Stimulated activated CD4-positive, alpha-beta T cell treated with anti-CD3 and anti-CD28 coated beads, TNF-alpha, amount 100 ng/mL, for 24 hours (primary cell): ENCODE measurements around the gene NUCKS1.

Source experiments
- DNase-seq, 3 experiments: peaks; one replicate each; pipeline ENCODE4 v3.0.0-alpha.2; 2020; ENCODE audit warnings: low read depth in 3 of 3

Gene NUCKS1, protein sequence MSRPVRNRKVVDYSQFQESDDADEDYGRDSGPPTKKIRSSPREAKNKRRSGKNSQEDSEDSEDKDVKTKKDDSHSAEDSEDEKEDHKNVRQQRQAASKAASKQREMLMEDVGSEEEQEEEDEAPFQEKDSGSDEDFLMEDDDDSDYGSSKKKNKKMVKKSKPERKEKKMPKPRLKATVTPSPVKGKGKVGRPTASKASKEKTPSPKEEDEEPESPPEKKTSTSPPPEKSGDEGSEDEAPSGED

DNA sequence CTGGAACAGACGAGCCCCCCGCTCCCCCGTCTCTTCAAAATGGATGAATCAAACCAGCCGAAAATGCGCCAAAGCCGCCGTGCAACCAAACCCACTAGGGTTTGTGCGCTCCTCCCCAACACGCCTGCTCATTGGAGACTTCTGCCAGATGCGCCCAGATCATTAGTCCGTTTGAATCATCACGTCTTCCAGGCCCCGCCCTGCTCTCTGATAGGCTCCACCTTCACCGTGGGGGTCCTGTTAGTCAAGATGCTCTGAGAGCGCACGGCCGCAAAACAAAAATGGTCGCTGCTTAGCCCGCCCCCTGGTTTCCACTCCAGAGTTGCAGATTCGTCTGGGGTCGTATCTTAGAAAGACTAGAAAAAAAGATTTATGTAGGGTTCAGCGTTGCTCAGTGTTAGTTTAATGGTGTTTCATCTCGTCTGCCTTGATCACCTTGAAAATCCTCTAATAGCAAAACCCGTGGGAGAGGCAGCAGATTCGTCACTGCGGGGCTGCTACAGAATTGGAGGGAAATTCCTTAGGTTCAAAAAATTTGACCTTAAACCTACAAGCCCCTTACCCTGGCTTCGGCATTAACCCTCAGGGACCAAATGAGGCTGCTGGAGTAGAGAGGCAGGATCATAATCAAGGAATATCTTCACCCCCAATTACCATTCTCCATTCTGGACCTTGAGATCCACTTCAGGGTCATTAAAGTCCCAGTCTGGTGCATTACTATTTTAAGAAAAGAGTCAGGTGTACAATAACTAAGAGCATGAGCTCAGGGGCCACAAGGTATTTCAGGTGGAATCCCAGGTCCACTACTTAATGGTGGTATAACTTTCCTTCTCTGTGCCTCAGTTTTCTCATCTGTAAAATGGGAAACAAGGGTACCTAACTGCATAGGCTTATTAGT lies at the start of gene NUCKS1:
TSS of gene NUCKS1 (minus strand) at position 45 of the 898 bp plus-strand sequence. CDS start 209 bp downstream, outside the sequence.
- DNase-seq = peak; percentile 91 to 96 (median 96)

DNA sequence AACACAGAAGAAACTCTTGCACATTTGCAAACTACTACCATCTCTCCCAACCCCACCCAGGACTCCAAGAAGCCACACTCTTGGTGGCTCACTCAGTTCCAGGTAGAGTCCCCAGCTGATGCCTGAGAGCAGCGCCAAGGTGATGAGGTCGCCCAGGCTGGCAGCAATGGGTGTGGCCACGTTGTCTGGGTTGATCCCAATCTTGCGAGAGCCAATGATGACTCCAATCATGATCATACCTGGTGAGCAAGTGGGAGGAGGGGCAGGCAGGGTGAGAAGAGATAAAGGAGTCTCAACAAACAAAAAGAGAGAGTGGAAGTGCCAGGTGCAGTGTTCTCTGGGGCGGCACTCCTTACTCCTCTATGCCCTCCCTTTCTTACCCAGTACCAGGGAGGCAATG lies 48.6 kb upstream of the NUCKS1 start:
- DNase-seq = no peak

DNA sequence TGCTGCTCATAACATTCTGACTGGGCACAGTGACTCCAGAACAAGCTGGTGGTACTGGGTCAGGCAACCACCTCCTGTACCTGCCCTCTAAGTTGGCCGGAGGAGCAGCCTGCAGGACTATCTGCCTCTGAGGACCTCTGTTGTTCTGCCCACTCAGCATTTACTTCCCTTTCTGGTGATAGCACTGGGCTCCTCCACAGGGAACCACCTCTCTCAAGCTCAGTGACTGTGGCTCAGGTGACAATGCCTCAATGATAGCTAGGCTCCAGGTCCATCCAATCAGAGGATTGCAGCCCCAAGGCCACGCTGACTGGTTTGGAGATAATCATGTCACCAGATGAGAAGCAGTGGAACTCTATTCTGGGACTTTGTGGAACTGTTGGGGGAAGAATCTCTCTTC lies 47.2 kb upstream of the NUCKS1 start:
- DNase-seq = no peak

DNA sequence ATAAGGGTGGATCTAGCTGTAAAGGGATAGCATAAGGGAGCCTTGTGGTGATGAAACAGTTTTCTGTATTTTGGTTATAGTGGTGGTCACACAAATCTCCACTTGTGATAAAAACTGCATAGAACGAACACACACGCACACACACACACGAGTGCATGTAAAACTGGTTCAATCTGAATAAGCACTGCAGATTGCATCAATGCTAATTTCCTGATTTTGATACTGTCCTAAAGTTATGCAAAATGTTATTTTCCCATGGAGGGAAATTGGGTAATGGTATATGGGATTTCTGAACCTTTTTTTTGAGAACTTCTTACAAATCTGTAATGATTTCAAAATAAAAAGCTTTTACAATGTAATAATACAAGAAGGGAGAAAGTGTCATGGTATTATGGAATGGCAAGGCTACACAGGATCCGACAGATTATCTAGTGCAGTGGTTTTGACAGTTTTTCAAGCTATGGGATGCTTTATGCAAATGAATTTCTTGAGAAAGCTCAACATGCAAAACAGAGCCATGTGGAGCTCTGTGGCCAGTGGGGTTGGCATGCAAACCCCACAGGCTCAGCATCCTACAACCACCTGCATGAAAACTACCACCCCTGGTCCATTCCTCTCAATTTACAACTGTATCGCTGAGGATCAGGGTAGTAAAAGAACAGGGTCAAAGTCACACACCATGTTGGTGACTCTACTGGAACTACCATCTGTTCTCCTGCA lies 44.2 kb upstream of the NUCKS1 start:
- no peak for DNase-seq

DNA sequence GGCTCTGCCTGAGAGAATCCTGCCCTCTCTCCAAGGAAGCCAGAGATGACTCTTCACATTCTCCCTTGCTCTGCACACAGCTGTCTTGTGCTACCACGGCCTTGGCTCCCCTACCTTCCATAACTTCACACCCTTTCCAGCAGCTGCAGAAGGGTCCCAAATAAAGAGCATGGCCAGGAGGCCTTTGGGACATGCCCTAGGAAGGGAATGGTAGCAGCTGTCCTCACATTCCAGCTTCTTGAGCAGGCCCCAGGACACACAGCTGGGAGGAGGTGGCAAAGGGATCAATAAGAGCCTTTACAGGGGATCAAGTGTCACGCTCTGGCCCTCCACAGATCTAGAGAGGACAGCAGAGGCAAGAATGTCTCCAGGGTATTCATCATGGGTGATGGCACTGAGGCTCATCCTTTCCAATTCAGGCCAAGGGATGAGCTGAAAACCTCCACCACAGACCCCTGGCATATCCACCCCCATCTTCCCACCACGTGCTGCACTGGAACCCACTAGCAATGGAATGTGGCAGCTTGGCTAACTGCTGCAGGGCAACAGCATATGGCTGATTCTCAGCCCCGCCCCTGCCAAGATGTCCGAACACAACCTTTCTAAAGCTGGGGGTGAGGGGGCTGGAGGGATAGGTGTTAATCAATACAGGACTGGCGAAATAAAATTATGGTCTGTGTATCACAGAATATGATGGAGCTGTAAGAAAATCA lies 43.1 kb upstream of the NUCKS1 start:
- DNase-seq = no peak

DNA sequence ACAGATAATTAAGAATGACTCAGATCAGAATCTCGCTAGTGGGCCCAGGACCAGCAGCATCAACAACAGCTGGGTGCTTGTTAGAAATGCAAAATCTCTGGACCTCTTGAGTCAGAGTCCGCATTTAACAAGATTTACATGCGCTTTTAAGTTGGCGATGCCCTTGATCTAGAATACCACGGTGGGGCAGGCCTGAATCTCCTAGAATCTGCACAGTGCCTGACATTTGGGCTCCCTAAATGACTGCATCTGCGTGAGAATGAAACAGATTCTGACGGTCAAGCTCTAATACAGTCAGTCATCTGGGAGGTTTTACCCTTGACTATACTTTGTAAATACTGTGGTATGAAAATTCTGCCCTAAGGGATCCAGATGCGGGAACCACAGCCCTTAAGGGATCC lies 42.5 kb upstream of the NUCKS1 start:
- DNase-seq = no peak

DNA sequence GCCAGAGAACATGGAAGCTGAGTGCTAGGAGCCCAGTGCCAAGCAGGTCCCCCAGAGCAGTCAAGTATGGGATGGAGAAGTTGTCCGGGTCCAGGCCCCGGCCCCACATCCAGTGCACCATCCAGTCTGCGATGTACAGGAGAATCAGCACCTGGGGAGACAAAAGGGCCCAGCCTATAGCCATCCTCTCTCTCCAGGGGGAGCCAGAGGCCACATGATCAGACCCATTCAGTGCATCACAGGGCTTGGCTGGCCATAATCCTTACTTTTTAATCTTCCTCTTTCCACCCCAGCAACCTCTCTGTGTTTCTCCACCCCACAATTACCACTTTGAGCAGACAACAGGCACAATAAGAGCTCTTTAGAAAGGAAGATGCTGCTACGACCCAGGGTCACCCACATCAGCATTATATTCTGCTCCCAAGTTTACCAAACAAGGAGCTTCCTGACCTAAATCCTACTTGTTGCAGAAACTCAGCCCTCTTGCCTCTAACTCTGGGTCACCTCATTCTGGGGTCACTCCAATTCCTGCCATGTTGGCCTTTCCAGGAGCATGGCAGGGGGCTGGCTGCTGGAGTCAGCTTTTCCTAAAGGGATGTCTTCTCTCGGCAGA lies 41.7 kb upstream of the NUCKS1 start:
- DNase-seq = peak in 2 of 3 experiments; percentile 43 to 48

DNA sequence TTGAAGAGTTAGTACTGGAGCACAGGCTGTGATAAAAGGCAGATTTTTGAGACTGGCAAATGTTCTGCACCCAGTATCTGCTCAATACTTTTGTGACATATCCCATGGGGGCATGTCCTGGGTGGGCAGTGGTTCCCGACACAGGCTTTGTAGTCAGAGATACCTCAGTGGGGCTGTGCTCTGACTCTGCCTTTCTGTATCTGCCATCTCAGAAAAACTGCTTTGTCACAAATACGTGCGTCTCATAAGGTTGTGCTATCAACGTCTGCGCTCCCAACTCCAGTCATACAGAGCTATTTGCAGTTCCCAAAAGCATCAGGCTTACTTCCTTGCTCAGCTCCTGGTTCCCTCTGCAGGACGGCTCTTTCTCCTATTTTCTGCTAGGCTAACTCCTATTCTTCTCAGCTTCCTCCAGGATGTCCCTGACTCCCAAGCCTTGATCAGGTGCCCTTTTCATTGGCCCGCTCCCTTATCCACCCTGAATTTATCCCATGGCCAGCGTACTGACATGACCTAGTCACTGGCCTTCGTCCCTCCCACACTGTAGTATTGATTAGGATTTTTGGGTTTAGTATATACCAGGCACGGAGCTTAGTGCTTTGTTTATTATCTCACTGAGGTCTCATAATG lies 37.4 kb upstream of the NUCKS1 start:
- no peak for DNase-seq

DNA sequence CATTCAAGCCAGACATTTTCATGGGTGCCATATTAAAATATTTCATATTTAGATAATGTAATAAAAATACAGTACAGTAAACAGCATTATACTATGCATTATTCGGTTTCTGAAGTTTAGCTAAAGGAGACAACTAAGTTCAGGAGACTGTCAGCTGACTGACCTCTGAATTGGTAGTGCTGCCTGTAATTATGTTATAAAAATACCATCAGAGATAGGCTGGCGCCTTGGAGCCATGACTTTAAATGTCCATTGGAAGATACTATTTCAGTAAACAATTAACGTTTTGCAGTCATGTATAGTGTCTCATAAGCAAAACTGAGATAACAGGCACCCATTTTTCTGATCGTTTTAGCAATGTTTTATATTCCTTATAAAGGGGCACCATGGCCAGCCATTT lies 36.6 kb upstream of the NUCKS1 start:
- no peak for DNase-seq

DNA sequence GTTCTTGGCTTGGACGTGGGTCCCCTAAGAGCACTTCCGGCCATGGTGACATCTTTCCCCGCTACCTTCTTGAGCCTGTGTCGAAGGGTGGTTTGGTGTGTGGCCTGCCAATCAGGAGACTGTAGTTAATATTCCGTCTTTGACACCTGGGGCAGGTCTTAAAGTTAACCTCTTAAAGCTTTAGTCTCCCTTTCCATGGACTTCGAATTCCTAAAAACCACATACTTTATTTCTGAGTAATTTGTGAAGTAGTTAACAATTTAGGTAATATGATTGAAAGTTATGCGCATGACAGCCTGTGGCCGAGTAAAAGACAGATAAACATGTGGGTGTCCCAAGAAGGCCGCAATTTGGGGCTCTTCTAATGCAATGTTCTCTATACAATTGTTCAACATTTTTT lies 35.5 kb upstream of the NUCKS1 start:
- no peak for DNase-seq

DNA sequence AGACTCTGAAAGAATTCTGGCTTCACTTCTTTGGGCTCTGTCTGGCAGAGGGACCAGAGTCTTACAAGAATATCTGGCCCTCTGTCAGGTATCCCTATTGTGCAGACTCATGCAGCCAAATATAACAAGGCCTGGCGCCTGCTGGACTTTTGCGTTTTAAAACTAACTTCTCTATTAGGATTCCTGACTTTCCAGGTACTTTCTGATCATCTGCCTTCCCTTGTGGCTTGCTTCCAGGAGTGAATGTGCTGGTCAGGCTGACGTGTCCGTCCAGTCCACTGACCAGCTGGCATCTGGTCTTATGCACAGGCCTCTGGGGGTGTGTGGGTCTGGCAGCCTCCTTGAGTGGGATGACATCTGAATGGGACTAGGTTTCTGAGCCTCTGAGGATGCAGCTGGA lies 33.9 kb upstream of the NUCKS1 start:
- DNase-seq = no peak

DNA sequence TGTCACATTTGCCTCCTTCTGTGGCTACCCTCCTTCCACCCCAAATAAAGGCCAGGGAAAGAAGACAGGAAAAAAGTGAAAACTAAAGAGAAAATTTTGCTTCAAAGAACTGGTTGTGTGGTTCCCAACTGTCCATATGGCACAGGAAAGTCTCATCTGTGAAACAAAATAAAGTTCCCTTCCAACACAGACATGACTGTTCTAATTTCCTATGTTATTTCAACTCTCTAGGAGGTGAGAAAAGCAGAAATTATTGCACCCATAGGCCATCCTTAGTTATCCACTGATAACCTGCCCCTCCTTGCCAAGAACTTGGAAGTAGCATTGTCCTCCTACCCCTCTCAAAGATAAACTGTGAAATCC lies 33.4 kb upstream of the NUCKS1 start:
- no peak for DNase-seq

DNA sequence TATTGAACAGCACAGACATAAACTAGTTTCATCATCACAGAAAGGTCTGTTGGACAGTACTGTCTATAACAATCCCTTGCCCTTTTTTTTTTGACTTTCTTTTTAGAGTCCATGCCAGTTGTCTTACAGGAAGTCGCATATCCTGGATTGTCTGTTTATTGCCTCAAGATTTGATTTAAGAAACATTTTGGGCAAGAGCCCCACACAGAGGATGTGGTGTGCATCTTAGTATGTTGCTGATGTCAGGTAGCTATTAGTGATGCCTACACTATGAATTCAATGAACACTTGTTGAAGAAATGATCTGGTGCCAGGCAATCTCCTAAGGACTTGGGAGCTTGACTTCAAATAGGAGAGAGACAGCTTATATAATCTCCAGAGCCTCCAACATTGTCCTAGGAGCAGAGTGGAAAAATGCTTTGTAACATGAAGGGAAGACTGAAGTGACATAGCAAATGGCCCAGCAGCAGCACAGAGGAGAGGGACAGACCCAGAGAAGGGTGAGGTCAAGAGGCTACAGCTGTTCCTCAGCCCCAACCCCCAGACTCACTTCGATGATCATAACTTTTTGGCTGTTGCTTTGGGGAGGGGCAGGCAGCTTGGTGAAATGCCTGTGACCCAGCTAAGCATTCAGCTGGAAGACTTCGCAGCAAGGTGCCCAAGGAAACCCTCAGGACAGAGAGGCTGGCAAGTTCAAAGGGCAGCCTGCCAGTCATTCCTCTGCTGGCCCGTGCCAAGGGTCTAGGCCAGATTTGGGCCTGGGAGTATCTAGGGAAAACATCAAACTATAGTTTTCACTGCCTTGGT lies 32.8 kb upstream of the NUCKS1 start:
- no peak for DNase-seq

DNA sequence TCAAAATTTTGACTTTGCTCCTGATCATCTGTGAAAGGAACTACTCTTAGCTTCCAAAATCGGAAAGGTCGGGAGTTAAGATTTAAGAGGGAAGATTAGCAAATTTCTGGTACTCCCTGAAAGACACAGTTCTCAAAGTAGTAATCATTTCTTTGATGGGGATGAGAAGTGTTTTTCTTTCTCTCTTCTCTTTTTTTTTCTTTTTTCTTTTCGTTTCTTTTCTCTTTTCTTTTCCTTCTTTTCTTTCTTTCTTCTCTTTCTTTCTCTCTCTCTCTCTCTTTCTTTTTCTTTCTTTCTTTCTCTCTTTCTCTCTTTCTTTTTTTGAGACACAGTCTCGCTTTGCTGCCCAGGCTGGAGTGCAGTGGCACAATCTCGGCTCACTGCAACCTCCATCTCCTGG lies 30.4 kb upstream of the NUCKS1 start:
- no peak for DNase-seq

DNA sequence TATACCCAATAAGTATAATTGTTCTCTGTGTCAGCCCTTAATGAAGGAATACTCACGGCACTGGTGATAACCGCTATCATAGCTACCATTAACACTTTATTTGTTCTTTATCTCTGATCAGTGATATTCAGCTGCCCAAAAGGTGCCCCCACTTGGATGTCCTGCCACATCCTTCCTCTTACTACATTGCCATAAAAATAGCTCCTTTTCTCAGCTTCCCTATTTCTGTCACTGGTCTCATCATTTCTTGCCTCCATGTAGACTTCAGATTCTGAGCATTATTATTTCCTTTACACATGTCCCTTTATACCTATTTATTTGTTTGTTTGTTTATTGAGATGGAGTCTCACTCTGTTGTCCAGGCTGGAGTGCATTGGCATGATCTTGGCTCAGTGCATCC lies 28.0 kb upstream of the NUCKS1 start:
- no peak for DNase-seq

DNA sequence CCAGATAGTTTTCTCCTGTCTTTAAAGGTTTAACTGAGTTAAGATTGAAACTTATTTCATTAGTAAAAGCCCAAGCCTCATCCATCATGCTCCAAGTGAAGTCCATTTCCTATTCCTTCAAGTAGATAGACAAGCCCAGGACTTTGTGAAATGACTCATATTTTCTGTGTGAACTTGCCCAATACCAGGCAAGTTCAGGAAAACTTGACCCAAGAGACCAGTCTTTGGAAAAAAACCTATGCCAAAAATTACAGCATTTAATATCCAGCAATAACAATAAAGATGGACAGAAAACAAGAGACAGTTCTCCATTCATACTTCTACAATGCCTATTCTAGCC lies 25.7 kb upstream of the NUCKS1 start:
- no peak for DNase-seq

DNA sequence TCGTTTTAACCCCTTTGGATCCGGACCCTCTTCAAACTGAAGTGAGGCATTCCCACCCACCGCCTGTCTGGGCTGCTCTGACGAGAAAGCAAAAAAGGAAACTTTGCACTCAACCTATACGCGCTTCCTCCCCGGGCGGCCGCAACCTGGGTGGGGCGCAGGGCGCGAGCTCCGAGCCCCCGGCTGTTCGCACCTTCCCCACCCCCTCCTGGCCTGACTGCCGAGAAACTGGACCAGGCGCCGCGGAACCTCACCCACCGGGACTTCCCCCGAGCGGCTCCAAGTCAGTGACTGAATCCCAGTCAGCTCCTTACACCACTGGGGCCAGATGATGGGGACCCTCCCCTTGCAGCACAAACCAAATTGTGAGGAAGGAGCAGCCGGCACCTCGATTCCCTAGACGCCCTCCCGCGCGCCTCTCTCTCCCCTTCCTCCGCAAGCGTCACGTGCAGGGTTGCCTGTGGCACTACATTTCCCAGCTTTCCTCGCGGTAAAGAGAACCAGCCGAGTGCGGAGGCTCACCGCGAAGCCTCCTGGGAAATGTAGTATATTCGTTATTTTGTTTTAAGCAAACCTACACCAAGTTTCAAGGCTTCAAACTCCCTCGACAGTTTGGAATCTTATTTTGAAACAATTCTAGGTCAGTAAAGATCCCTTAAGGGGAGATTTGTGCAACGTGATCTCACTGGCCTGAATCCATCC lies 25.2 kb upstream of the NUCKS1 start, which contains the start of gene RAB29:
TSS of gene RAB29 (minus strand) at position 468 of the 702 bp plus-strand sequence. CDS start 526 bp downstream, outside the sequence.
- peak; percentile 67 to 79 (median 74) for DNase-seq

DNA sequence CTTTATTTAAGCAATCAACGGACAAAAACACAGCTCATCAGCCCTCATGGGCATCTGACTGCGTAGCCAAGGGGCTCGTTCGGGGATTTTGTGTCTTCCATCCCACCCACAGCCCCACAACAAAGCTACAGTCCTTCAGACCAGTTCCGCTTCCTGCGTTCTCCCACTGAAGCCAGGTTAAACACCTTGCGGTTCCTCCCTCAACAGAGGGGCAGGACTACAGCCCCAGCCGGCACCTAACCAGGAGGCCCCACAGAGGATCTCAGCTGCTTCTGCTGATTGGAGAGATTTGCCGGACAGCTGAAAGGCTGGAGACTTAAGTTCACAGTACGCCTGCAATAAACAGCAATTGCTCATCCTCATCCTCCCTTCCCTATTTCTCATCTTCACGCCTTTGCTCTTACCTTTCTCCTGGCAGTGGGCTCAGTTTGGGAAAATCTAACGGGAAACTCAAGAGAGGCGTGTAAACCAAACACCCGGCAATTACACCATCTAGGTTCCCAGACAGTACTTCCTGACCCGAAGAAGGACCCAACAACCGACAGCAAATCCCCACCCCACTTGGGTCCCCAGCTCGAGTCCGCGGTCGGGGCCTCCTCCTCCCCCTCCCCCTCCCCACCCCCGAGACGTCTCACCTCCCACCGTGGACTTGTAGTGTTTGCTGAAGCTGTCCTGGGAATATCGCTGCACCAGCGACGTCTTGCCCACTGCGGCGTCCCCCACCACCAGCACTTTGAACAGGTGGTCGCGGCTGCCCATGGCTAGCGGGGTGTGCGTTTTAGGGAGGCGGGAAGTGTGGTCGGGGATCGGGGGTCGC lies 24.4 kb upstream of the NUCKS1 start:
- peak in 2 of 3 experiments; percentile 6 to 30 for DNase-seq

DNA sequence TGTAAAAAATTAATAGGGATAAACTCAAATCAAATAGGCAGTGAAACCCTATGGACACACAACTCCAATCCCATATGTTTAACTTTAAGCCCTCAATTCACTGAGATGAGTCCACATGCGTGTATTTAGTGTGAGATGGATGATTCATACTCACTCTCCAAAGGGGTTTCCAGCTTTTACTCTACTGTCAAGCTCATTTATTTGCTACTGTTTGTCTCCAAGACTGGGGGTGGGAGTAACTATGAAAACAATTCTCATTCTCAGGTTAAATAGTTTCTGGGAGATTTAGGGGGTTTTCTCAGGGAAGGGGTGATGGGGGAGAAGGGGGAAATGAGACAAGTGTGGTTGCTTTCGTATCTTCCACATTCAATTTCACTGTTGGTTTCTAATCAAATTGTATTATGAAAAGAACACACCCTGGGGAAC lies 22.6 kb upstream of the NUCKS1 start:
- DNase-seq = no peak
